Duodenal mucosa (tissue), 2 donors: ENCODE data around the gene CAMK4.

Source experiments
- H3K27ac ChIP-seq: one replicate; pipeline ENCODE4 v1.7.0; 2013; ENCODE audit warnings: low read depth, low read length
- H3K27me3 ChIP-seq, 2 donors: one replicate each; pipeline ENCODE4 v1.7.0; 2013; ENCODE audit warnings: low read length in 2 of 2, control low read depth in 1 of 2; ENCODE audit not compliant: insufficient read depth in 2 of 2, control insufficient read depth in 1 of 2
- H3K36me3 ChIP-seq, 2 donors: one replicate each; pipeline ENCODE4 v1.7.0; 2013; ENCODE audit warnings: low read length in 2 of 2, control low read depth in 1 of 2; ENCODE audit not compliant: insufficient read depth in 2 of 2, control insufficient read depth in 1 of 2
- H3K4me1 ChIP-seq, 2 donors: one replicate each; pipeline ENCODE4 v1.7.0; 2013; ENCODE audit warnings: low read length in 2 of 2, control low read depth in 1 of 2; ENCODE audit not compliant: insufficient read depth in 2 of 2, control insufficient read depth in 1 of 2
- H3K4me3 ChIP-seq, 2 donors: one replicate each; pipeline ENCODE4 v1.7.0; 2013; ENCODE audit warnings: low read length in 2 of 2, low read depth in 1 of 2
- H3K9ac ChIP-seq, 2 donors: one replicate each; pipeline ENCODE4 v1.7.0; 2013; ENCODE audit warnings: low read length in 2 of 2, low read depth in 1 of 2
- H3K9me3 ChIP-seq, 2 donors: one replicate each; pipeline ENCODE4 v1.7.0; 2013; ENCODE audit warnings: low read length in 2 of 2, control low read depth in 1 of 2; ENCODE audit not compliant: control insufficient read depth in 1 of 2

Gene CAMK4

GRCh38 chr5:111511174-111511830, 287.1 kb downstream of the CAMK4 start:
- H3K27ac ChIP-seq = no peak overlapping the region
- peaks cover 0 to 4% of the 10 kb centered on the region in 2 donors for H3K36me3 ChIP-seq
- H3K9me3 ChIP-seq = no peaks in the 10 kb centered on the region
- H3K4me3 ChIP-seq = peak overlapping the region; percentile 87 to 95
- no peaks in the 10 kb centered on the region for H3K27me3 ChIP-seq
- H3K9ac ChIP-seq = peak overlapping the region; percentile 84 to 91
- H3K4me1 ChIP-seq = peaks cover 22 to 31% of the 10 kb centered on the region in 2 donors

GRCh38 chr5:111511831-111512374, 287.7 kb downstream of the CAMK4 start:
- H3K4me3 ChIP-seq = peak overlapping the region; percentile 87 to 95
- H3K36me3 ChIP-seq = peaks cover 0 to 4% of the 10 kb centered on the region in 2 donors
- peaks cover 22 to 31% of the 10 kb centered on the region in 2 donors for H3K4me1 ChIP-seq
- no peaks in the 10 kb centered on the region for H3K9me3 ChIP-seq
- H3K9ac ChIP-seq = peak overlapping the region; percentile 84 to 91
- no peaks in the 10 kb centered on the region for H3K27me3 ChIP-seq
- H3K27ac ChIP-seq = peak overlapping the region; percentile 96

- no peaks in the 10 kb centered on the region for H3K27me3 ChIP-seq
- no peaks in the 10 kb centered on the region for H3K9me3 ChIP-seq
Observed at GRCh38 chr5:111512375-111513130, 288.4 kb downstream of the CAMK4 start, which contains the start of gene STARD4. TSS of gene STARD4 (minus strand) at chr5:111512535. CDS start at chr5:111507433, 5,102 bp downstream.

GRCh38 chr5:111513131-111513520, 288.9 kb downstream of the CAMK4 start:
- Histone ChIP-seq H3K9me3 (no peaks in the 10 kb centered on the region), H3K9ac (peak overlapping the region; percentile 84 to 88), H3K4me3 (peak overlapping the region; percentile 87 to 95), H3K27ac (peak overlapping the region; percentile 96), H3K27me3 (no peaks in the 10 kb centered on the region), H3K4me1 (peaks cover 22 to 24% of the 10 kb centered on the region in 2 donors), H3K36me3 (no peaks in the 10 kb centered on the region)

More at GRCh38 chr5:111512375-111513130, 288.4 kb downstream of the CAMK4 start, which contains the start of gene STARD4:
- peak within 1 kb of the TSS; percentile 84 to 91 for H3K9ac ChIP-seq
- H3K4me3 ChIP-seq = peak within 1 kb of the TSS; percentile 87 to 95
- no peaks in the 10 kb centered on the region for H3K36me3 ChIP-seq
- H3K4me1 ChIP-seq = peaks cover 22 to 28% of the 10 kb centered on the region in 2 donors
- peak within 1 kb of the TSS; percentile 96 for H3K27ac ChIP-seq

- H3K4me3 ChIP-seq = no peak overlapping the region
- H3K36me3 ChIP-seq = no peaks in the 10 kb centered on the region
- peaks cover 18 to 19% of the 10 kb centered on the region in 2 donors for H3K4me1 ChIP-seq
- no peaks in the 10 kb centered on the region for H3K27me3 ChIP-seq
- no peaks in the 10 kb centered on the region for H3K9me3 ChIP-seq
- no peak overlapping the region for H3K9ac ChIP-seq
- H3K27ac ChIP-seq = no peak overlapping the region
Observed at GRCh38 chr5:111514087-111514486, 289.9 kb downstream of the CAMK4 start.

- Histone ChIP-seq H3K9me3 (no peaks in the 10 kb centered on the region), H3K4me3 (no peak overlapping the region), H3K36me3 (no peaks in the 10 kb centered on the region), H3K27ac (no peak overlapping the region), H3K4me1 (no peaks in the 10 kb centered on the region), H3K9ac (no peak overlapping the region), H3K27me3 (no peaks in the 10 kb centered on the region)
Observed at GRCh38 chr5:111517853-111518501, 293.8 kb downstream of the CAMK4 start.

- H3K27me3 ChIP-seq = no peaks in the 10 kb centered on the region
- no peaks in the 10 kb centered on the region for H3K36me3 ChIP-seq
- H3K27ac ChIP-seq = no peak overlapping the region
- H3K9me3 ChIP-seq = no peaks in the 10 kb centered on the region
- H3K9ac ChIP-seq = no peak overlapping the region
- no peak overlapping the region for H3K4me3 ChIP-seq
- no peaks in the 10 kb centered on the region for H3K4me1 ChIP-seq
Observed at GRCh38 chr5:111518777-111519176, 294.6 kb downstream of the CAMK4 start.

GRCh38 chr5:111520908-111521307, 296.7 kb downstream of the CAMK4 start:
- no peak overlapping the region for H3K4me3 ChIP-seq
- no peak overlapping the region for H3K9ac ChIP-seq
- H3K36me3 ChIP-seq = no peaks in the 10 kb centered on the region
- no peaks in the 10 kb centered on the region for H3K9me3 ChIP-seq
- H3K4me1 ChIP-seq = no peaks in the 10 kb centered on the region
- H3K27ac ChIP-seq = no peak overlapping the region
- H3K27me3 ChIP-seq = no peaks in the 10 kb centered on the region

- H3K9me3 ChIP-seq = no peaks in the 10 kb centered on the region
- no peaks in the 10 kb centered on the region for H3K36me3 ChIP-seq
- H3K4me1 ChIP-seq = peaks cover 0 to 7% of the 10 kb centered on the region in 2 donors
- no peak overlapping the region for H3K4me3 ChIP-seq
- H3K27me3 ChIP-seq = no peaks in the 10 kb centered on the region
- no peak overlapping the region for H3K27ac ChIP-seq
- H3K9ac ChIP-seq = no peak overlapping the region
Observed at GRCh38 chr5:111528056-111528455, 303.9 kb downstream of the CAMK4 start.
